Skin epidermis (tissue), 12 donors: Measurements from ENCODE around the gene NEK10.
"Not testable (repeated sequence)": the region's sequence is repeated elsewhere in the genome, so short reads cannot be mapped to it uniquely, and the experiment has no call there.

Experiments
- H3K27ac ChIP-seq, 21 experiments: fragments of 200-600 bp; sonication (generic) in 11 of 21; one replicate each; pipeline ENCODE4 v1.5.0; 2020; ENCODE audit warnings: mild to moderate bottlenecking in 3 of 21, inconsistent platforms in 2 of 21, moderate library complexity in 2 of 21
- H3K4me3 ChIP-seq, 7 experiments: fragments of 200-600 bp; sonication (generic) in 2 of 7; one replicate each; pipeline ENCODE4 v1.5.0; 2020; ENCODE audit warnings: inconsistent platforms in 2 of 7, mild to moderate bottlenecking in 2 of 7, moderate library complexity in 1 of 7

The NEK10 gene

GRCh38 chr3:27356976-27357375 lies 12.2 kb downstream of the NEK10 start:
- H3K4me3 ChIP-seq: no peak overlapping the region
- no peak overlapping the region for H3K27ac ChIP-seq

- Histone ChIP-seq H3K27ac (no peak overlapping the region), H3K4me3 (no peak overlapping the region)
Measured at GRCh38 chr3:27354588-27355203, 14.5 kb downstream of the NEK10 start.

GRCh38 chr3:27354161-27354560 lies 15.0 kb downstream of the NEK10 start:
- Histone ChIP-seq H3K4me3 (no peak overlapping the region), H3K27ac (no peak overlapping the region)

GRCh38 chr3:27353221-27353620 lies 16.0 kb downstream of the NEK10 start:
- peak overlapping the region in 2 of 21 experiments; percentile 22 to 30 for H3K27ac ChIP-seq

GRCh38 chr3:27352047-27352446 lies 17.1 kb downstream of the NEK10 start:
- no peak overlapping the region for H3K4me3 ChIP-seq
- no peak overlapping the region for H3K27ac ChIP-seq

More at GRCh38 chr3:27353221-27353620, 16.0 kb downstream of the NEK10 start:
- no peak overlapping the region for H3K4me3 ChIP-seq

- peak overlapping the region in 3 of 21 experiments; percentile 29 to 40 (median 37) for H3K27ac ChIP-seq
- H3K4me3 ChIP-seq: no peak overlapping the region
Measured at GRCh38 chr3:27349832-27350231, 19.4 kb downstream of the NEK10 start.

- H3K27ac ChIP-seq: no peak overlapping the region
- H3K4me3 ChIP-seq: no peak overlapping the region
Measured at GRCh38 chr3:27345959-27346865, 23.0 kb downstream of the NEK10 start.

GRCh38 chr3:27345493-27345892 lies 23.7 kb downstream of the NEK10 start:
- Histone ChIP-seq H3K27ac (no peak overlapping the region), H3K4me3 (no peak overlapping the region)

GRCh38 chr3:27345045-27345444 lies 24.1 kb downstream of the NEK10 start:
- Histone ChIP-seq H3K27ac (no peak overlapping the region), H3K4me3 (no peak overlapping the region)

GRCh38 chr3:27344192-27344591 lies 25.0 kb downstream of the NEK10 start:
- H3K27ac ChIP-seq: no peak overlapping the region

GRCh38 chr3:27342267-27342666 lies 26.9 kb downstream of the NEK10 start:
- H3K27ac ChIP-seq: no peak overlapping the region

More at GRCh38 chr3:27344192-27344591, 25.0 kb downstream of the NEK10 start:
- no peak overlapping the region for H3K4me3 ChIP-seq

GRCh38 chr3:27340534-27340933 lies 28.6 kb downstream of the NEK10 start:
- no peak overlapping the region for H3K27ac ChIP-seq
- no peak overlapping the region for H3K4me3 ChIP-seq

More at GRCh38 chr3:27342267-27342666, 26.9 kb downstream of the NEK10 start:
- H3K4me3 ChIP-seq: no peak overlapping the region

- Histone ChIP-seq H3K27ac (no peak overlapping the region), H3K4me3 (no peak overlapping the region)
Measured at GRCh38 chr3:27335571-27335970, 33.6 kb downstream of the NEK10 start.

- Histone ChIP-seq H3K27ac (no peak overlapping the region), H3K4me3 (no peak overlapping the region)
Measured at GRCh38 chr3:27333843-27334242, 35.3 kb downstream of the NEK10 start.

- H3K4me3 ChIP-seq, H3K27ac ChIP-seq: not testable (repeated sequence)
Measured at GRCh38 chr3:27328982-27329762, 40.0 kb downstream of the NEK10 start.

GRCh38 chr3:27326629-27327545 lies 42.3 kb downstream of the NEK10 start:
- no peak overlapping the region for H3K27ac ChIP-seq
- no peak overlapping the region for H3K4me3 ChIP-seq

- Histone ChIP-seq H3K27ac (no peak overlapping the region), H3K4me3 (no peak overlapping the region)
Measured at GRCh38 chr3:27326202-27326601, 43.0 kb downstream of the NEK10 start.

GRCh38 chr3:27325419-27325818 lies 43.8 kb downstream of the NEK10 start:
- Histone ChIP-seq H3K4me3 (no peak overlapping the region), H3K27ac (no peak overlapping the region)

GRCh38 chr3:27324686-27325085 lies 44.5 kb downstream of the NEK10 start:
- H3K27ac ChIP-seq: no peak overlapping the region
- H3K4me3 ChIP-seq: no peak overlapping the region
